COLO829 (cell line): ENCODE data around the gene ATRAID.
"Not testable (repeated sequence)": the region's sequence is repeated elsewhere in the genome, so short reads cannot be mapped to it uniquely, and the experiment has no call there.

ENCODE experiments used
- DNase-seq: peaks from one replicate; pipeline ENCODE4 v3.0.0; 2012; ENCODE audit warnings: low spot score

ATRAID gene

GRCh38 chr2:27194538-27195354 lies 17.1 kb upstream of the ATRAID start:
- no peak for DNase-seq

GRCh38 chr2:27195799-27196198 lies 16.0 kb upstream of the ATRAID start:
- not testable (repeated sequence) for DNase-seq

DNA sequence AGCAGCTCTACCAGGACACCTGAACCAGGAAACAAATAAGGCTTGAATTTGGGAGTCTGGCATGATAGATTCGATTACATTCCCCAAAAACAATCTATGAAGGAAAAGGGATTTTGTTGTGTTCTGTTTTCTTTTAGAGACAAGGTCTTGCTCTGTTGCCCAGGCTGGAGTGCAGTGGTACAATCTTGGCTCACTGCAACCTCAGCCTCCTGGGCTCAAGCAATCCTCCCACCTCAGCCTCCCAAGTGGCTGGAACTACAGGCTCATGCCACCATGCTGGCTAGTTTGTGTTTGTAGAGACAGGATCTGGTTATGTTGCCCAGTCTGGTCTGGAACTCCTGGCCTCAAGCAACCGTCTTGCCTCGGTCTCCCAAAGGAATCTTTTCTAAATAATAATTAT lies 13.8 kb upstream of the ATRAID start:
- not testable (repeated sequence) for DNase-seq

DNA sequence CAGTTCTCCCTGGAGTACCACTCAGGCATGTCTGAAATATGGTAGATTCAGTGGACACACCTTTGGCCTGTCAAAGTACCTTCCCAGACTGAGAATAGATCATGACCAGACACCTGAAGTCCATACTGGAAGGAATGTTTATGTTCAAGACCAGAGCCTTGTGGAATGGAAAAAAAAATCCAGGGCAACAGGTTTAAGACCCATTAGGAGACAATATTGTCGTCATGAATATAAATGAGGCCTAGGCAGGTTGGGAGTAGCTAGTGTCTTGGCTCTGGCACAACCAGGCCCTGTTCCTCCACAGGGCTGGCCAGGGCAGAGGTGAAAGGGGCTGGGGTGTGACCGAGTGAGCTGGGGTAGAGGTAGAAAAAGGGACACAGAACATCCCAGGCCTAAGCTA lies 13.2 kb upstream of the ATRAID start:
- DNase-seq, result no peak

- DNase-seq, result no peak
Observed at GRCh38 chr2:27199241-27199640, 12.6 kb upstream of the ATRAID start.

- DNase-seq, result no peak
Observed at GRCh38 chr2:27201675-27202074, 10.2 kb upstream of the ATRAID start.

GRCh38 chr2:27202854-27203253 lies 9.0 kb upstream of the ATRAID start:
- DNase-seq, result no peak

DNA sequence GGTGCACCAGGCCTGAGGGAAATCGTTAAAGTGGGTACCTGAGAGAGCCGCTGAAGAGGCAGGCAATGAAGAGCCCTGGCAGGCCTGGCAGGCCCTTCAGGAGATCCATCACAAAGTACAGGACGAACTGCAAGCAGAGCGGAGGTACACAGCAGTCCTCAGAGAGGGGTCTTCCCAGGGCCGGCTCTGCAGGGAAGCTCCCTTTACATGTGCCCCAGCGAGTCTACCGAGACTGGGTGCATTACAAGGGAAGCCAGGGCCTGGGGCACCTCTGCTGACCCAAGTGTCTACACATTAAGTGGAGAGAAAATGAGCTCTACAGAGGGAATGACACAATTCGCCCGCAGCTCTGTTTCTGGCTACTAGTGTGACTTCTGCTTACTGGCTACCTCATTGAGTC lies 8.1 kb upstream of the ATRAID start:
- DNase-seq, result no peak

- DNase-seq, result no peak
Observed at GRCh38 chr2:27204566-27204965, 7.3 kb upstream of the ATRAID start.

- DNase-seq, result no peak
Observed at GRCh38 chr2:27205206-27205605, 6.6 kb upstream of the ATRAID start.

DNA sequence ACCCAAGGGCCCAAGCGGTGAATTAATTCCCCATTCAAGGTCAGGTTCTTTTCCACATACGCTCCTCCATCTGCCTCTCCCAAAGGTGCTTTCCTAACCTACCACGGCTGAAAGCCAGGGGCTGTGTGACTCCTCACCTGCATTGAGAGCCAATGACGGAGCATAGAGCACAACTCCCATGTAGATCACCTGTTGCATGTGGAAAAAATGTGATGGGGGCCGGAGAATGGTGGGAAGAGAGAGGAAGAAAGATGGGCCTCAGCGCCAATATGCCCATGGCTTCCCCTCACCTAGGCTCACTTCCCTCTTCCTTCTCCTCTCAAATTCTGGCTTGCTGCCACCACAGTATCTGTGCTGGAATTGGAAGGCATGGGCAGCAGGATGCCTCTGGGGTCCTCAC lies 5.5 kb upstream of the ATRAID start:
- DNase-seq, result no peak

DNA sequence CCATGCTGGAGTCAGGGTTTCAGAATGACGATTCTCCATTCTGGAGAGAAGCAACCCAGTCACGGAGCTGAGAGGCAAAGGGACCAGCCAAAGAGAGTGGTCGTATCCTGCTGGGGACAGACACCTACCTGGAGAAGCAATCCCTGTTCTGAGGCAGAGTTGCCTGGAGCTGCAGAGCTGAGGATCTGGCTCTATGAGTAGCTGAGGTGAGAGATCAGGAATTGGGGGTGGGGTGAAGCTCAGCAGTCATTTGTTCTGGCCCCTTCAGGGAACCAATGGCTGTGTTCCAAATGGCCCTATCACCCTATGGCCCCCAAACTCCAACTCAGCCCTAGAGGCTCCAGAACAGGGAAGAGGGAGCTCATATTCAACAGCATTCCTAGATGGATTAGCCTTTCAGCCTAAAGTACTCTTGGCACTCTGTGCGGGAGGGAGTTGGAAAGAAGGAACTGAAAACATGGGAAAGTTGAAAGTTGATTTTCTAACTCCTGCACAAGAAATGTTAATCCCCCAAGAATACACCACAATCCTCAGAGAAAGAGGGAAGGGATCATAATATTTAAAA lies 3.3 kb upstream of the ATRAID start:
- DNase-seq, result no peak

GRCh38 chr2:27209621-27210401 lies 2.0 kb upstream of the ATRAID start:
- DNase-seq, result no peak

DNA sequence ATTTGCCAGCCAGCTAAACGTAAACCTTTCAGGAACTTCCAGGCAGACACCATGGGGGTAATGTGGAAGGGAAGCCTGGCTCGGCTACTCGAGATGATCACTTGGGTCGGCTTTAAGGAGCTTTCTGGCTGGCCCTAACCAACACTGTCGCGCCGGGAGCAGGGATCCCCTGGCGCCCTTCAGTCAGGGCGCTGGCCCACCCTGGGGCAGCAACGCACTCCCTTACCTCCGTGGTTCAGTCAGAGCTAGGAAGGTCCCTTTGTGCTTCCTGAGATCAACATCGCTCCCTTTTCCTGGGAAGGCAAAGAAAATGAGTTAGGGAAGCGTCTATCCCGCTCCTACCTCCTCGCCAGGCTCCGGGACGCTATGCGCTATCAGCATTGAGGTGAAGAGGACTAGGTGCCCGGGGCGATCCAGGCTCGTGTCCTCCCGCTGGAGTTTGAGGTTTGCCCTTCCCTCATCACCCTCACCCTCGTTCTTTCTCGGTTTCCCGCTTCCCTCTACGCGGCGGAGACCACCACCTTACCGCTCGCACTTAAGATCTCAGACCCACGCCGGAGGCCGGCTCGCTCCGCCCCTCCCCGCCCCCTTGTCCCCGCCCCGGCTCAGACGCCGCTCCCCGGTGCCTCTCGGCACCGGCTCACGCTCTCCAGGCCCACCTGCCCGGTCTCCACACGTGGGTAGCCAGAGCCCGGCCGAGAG lies 449 bp upstream of the ATRAID start:
- DNase-seq, result peak; percentile 19

DNA sequence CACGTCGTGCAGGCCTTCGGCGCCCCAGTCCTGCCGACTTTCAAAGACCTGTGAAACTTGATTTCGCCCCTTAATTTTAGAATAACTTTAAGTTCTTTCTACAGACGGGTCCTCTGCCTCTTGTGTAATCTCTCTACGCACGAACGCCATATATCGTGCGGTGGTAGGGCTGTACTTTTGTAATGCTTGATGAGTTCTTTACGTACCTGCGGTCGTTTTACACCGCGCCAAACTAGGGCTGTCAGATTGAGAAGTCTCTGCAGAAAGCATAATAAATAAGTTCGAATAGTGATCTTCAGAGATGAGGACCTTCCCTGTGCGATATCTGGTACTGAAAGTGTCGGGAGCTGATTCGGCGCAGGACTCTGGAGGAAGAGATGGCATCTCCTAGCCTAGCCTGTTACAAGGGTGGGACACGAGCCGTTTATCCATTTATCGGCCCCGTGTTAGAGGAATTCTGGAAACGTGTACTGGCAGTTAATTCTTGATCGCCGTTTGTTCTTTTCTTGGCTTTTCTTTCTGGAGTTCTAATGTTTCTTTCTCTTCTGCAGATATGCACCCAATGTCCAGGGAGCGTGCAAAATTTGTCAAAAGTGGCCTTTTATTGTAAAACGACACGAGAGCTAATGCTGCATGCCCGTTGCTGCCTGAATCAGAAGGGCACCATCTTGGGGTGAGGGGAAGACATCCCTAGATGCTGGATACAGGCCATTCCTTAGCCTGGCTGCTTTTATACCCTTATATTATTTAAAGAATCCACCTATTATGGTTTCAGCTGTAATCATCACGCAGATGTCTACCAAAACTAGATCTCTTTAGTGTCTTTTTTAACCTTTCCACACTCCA lies 1.0 kb downstream of the ATRAID start:
- DNase-seq, result peak; percentile 36

GRCh38 chr2:27214941-27215340 lies 3.1 kb downstream of the ATRAID start:
- DNase-seq, result no peak

- DNase-seq, result no peak
Observed at GRCh38 chr2:27216416-27217137, 4.7 kb downstream of the ATRAID start.

GRCh38 chr2:27217173-27218121 lies 5.6 kb downstream of the ATRAID start, which contains the start of gene CAD:
TSS of gene CAD (plus strand) at chr2:27217369. CDS start at chr2:27217552, 183 bp downstream.
- peak; percentile 88 for DNase-seq

DNA sequence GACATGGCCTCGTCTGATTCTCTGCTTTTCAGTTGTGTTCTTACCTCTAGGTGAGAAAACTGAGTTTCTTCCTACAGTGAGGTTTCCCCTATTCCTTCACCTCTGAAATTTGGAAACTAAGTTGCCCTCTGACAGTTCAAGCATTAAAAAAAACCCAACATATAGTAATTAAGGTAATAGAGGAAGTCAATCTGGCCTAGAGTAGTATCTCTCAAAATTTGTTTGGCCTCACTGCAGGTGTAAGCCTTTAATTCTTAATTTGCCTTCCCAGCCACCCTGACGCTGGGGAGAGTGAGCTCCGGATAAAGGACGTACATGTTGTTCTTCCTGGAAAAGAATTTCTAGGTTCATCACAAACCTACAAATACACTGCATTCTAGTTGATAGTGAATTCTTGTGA lies 6.8 kb downstream of the ATRAID start:
- no peak for DNase-seq

- DNase-seq, result no peak
Observed at GRCh38 chr2:27219091-27219490, 7.2 kb downstream of the ATRAID start.
